ENCODE results near the gene FOXN1.

DNA sequence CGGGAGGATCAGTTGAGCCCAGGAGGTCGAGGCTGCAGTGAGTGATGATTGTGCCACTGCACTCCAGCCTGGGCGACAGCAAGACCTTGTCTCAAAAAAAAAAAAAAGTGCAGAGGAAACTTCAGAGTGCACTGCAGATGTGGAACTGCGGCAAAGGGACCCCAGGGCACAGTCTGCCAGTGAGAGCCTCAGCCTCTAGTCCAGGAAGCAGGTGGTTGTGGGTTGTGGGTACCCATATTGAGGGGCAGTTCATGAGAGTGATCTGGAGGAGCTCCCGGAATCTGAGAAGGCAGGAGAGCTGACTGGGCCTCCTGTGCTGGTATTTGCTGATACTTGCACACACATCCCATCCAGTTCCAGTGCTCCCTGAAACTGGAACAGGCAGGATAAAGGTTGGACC lies 13.1 kb downstream of the FOXN1 start:
- TF ChIP-seq, protein P1, sequence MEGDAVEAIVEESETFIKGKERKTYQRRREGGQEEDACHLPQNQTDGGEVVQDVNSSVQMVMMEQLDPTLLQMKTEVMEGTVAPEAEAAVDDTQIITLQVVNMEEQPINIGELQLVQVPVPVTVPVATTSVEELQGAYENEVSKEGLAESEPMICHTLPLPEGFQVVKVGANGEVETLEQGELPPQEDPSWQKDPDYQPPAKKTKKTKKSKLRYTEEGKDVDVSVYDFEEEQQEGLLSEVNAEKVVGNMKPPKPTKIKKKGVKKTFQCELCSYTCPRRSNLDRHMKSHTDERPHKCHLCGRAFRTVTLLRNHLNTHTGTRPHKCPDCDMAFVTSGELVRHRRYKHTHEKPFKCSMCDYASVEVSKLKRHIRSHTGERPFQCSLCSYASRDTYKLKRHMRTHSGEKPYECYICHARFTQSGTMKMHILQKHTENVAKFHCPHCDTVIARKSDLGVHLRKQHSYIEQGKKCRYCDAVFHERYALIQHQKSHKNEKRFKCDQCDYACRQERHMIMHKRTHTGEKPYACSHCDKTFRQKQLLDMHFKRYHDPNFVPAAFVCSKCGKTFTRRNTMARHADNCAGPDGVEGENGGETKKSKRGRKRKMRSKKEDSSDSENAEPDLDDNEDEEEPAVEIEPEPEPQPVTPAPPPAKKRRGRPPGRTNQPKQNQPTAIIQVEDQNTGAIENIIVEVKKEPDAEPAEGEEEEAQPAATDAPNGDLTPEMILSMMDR (IDR thresholded peaks at IDR 0.05) = no peak
- no peak for TF ChIP-seq POLR2AphosphoS5 (IDR thresholded peaks at IDR 0.05)

Measured in transverse colon (tissue), 4 donors.